HG02981 (cell line): ENCODE data around the gene ZNF69.
"Not testable (repeated sequence)": the region's sequence is repeated elsewhere in the genome, so short reads cannot be mapped to it uniquely, and the experiment has no call there.

Source experiments
- ATAC-seq: cut with Tn5 transposase; IDR thresholded peaks from one replicate; pipeline ENCODE4 v1.9.1; 2021; ENCODE audit warnings: mild to moderate bottlenecking, moderate library complexity; ENCODE audit not compliant: unreplicated experiment

ZNF69 gene

GRCh38 chr19:11887611-11888531 lies at the start of gene ZNF69:
ZNF69 (plus strand) TSS chr19:11887782; CDS start chr19:11887924, 142 bp downstream.
- no peak for ATAC-seq

- ATAC-seq, result no peak
Measured at GRCh38 chr19:11843722-11844121, 43.9 kb upstream of the ZNF69 start.

- ATAC-seq, result not testable (repeated sequence)
Measured at GRCh38 chr19:11847615-11848014, 40.0 kb upstream of the ZNF69 start.

- ATAC-seq, result peak; percentile 10
Measured at GRCh38 chr19:11848200-11848593, 39.4 kb upstream of the ZNF69 start.

- ATAC-seq, result peak; percentile 92
Measured at GRCh38 chr19:11848594-11849469, 38.8 kb upstream of the ZNF69 start, which contains the start of gene ZNF439. ZNF439 (plus strand) TSS chr19:11848726; CDS start chr19:11848868, 142 bp downstream.

GRCh38 chr19:11850289-11850688 lies 37.3 kb upstream of the ZNF69 start:
- not testable (repeated sequence) for ATAC-seq

- ATAC-seq, result no peak
Measured at GRCh38 chr19:11853358-11853757, 34.2 kb upstream of the ZNF69 start.

- ATAC-seq, result no peak
Measured at GRCh38 chr19:11856596-11857250, 30.9 kb upstream of the ZNF69 start.

- no peak for ATAC-seq
Measured at GRCh38 chr19:11860721-11861120, 26.9 kb upstream of the ZNF69 start.

GRCh38 chr19:11861301-11861700 lies 26.3 kb upstream of the ZNF69 start:
- no peak for ATAC-seq

GRCh38 chr19:11867766-11868165 lies 19.8 kb upstream of the ZNF69 start:
- not testable (repeated sequence) for ATAC-seq

GRCh38 chr19:11868188-11868587 lies 19.4 kb upstream of the ZNF69 start:
- no peak for ATAC-seq

- no peak for ATAC-seq
Measured at GRCh38 chr19:11872624-11873023, 15.0 kb upstream of the ZNF69 start.

GRCh38 chr19:11873762-11874161 lies 13.8 kb upstream of the ZNF69 start:
- ATAC-seq, result no peak

GRCh38 chr19:11879687-11880266 lies 7.8 kb upstream of the ZNF69 start:
- ATAC-seq, result not testable (repeated sequence)

GRCh38 chr19:11880598-11880997 lies 7.0 kb upstream of the ZNF69 start:
- ATAC-seq, result no peak

- no peak for ATAC-seq
Measured at GRCh38 chr19:11881151-11881800, 6.3 kb upstream of the ZNF69 start.

- ATAC-seq, result no peak
Measured at GRCh38 chr19:11882606-11883005, 5.0 kb upstream of the ZNF69 start.

- no peak for ATAC-seq
Measured at GRCh38 chr19:11887234-11887610, 360 bp upstream of the ZNF69 start.

- ATAC-seq, result not testable (repeated sequence)
Measured at GRCh38 chr19:11889901-11890300, 2.3 kb downstream of the ZNF69 start.
